K562 (cell line): ENCODE results near the gene UGT2B11. TPM values are rescaled to one million over a fixed set of nuclear protein-coding genes. Genes with fewer than 3 reads are reported as not detected.

Source experiments
- CBFB ChIP-seq: sonication (generic); formaldehyde crosslinking; IDR thresholded peaks from 2 replicates; pipeline ENCODE4 v1.4.0; 2020; ENCODE audit warnings: mild to moderate bottlenecking, missing genetic modification reagents
- CEBPB ChIP-seq: fragments of 450-650 bp; IDR thresholded peaks from 2 replicates; pipeline ENCODE4 v1.6.1; 2016; ENCODE audit warnings: missing genetic modification characterization, missing compliant biosample characterization
- CREB5 ChIP-seq: fragments of 250-450 bp; sonication (Bioruptor Pico); IDR thresholded peaks from 2 replicates; pipeline ENCODE4 v1.5.0; 2020; ENCODE audit warnings: mild to moderate bottlenecking
- ESRRA ChIP-seq: fragments of 450-650 bp; IDR thresholded peaks from 2 replicates; pipeline ENCODE4 v1.6.1; 2014; ENCODE audit warnings: low read depth, mild to moderate bottlenecking, moderate library complexity, borderline replicate concordance
- ID3 ChIP-seq, 2 experiments: fragments of 250-450 bp in 1 of 2; fragments of 450-650 bp in 1 of 2; sonication (Bioruptor Pico) in 1 of 2; IDR thresholded peaks; 2 replicates each; pipeline versions ENCODE4 v1.6.1 to v1.8.0; 2016 to 2021; ENCODE audit warnings: mild to moderate bottlenecking in 2 of 2, moderate library complexity in 2 of 2, missing compliant biosample characterization in 1 of 2, missing genetic modification characterization in 1 of 2
- NFIC ChIP-seq: fragments of 450-650 bp; IDR thresholded peaks from 2 replicates; pipeline ENCODE4 v1.6.1; 2017; ENCODE audit warnings: mild to moderate bottlenecking, inconsistent platforms
- PHF20 ChIP-seq: fragments of 450-650 bp; IDR thresholded peaks from 2 replicates; pipeline ENCODE4 v1.6.1; 2018; ENCODE audit not compliant: partially characterized antibody
- PTTG1 ChIP-seq: fragments of 450-650 bp; IDR thresholded peaks from 2 replicates; pipeline ENCODE4 v1.6.1; 2016; ENCODE audit warnings: low read depth, mild to moderate bottlenecking, missing genetic modification characterization, missing compliant biosample characterization
- RAD21 ChIP-seq, 2 experiments: fragments of 250-450 bp in 1 of 2; fragments of 450-650 bp in 1 of 2; sonication (Bioruptor Pico) in 1 of 2; formaldehyde crosslinking in 1 of 2; IDR thresholded peaks in 1 of 2; conservative IDR thresholded peaks in 1 of 2; 2 replicates each; pipeline versions ENCODE4 v1.4.0 to v1.8.0; 2020 to 2022; ENCODE audit warnings: mild to moderate bottlenecking in 2 of 2, moderate library complexity in 1 of 2
- TEAD1 ChIP-seq, 2 experiments: fragments of 450-650 bp in 1 of 2; sonication (generic) in 1 of 2; formaldehyde crosslinking; IDR thresholded peaks; 2 replicates each; pipeline versions ENCODE4 v1.4.0 to v1.8.0; 2020 to 2022; ENCODE audit warnings: mild to moderate bottlenecking in 2 of 2, missing genetic modification reagents in 1 of 2
- polyA plus RNA-seq, 8 experiments: library from polyadenylated mRNA; depleted of rRNA in 4 of 8; stranded (reverse) in 5 of 8; unstranded in 3 of 8; fragments of >200 nt; fragmentation: Nextera tagmentation in 2 of 8; fragmentation: Illumina TruSeq in 1 of 8; extraction: Ambion mirVana in 2 of 8; extraction: Trizol in 1 of 8; gene quantifications; 2 replicates each; pipeline versions ENCODE4 v1.2.1 to v1.2.3, GENCODE V29; 2011 to 2014; ENCODE audit warnings: inconsistent platforms in 1 of 8, missing spikeins in 1 of 8
- total RNA-seq, 7 experiments: library from RNA; depleted of rRNA in 6 of 7; stranded (reverse); fragments of >200 nt in 6 of 7; fragmentation: Illumina TruSeq in 2 of 7; extraction: Trizol in 2 of 7; gene quantifications; 2 replicates each; pipeline versions ENCODE4 v1.2.1 to v1.2.3, GENCODE V29; 2011 to 2021; ENCODE audit warnings: low replicate concordance in 1 of 7
- TF ChIP-seq, protein P1 (sequence below), 2 experiments: fragments of 450-650 bp; formaldehyde crosslinking in 1 of 2; IDR thresholded peaks; 2 replicates each; pipeline versions ENCODE4 v1.4.0 to v1.6.1; 2014 to 2020; ENCODE audit warnings: mild to moderate bottlenecking in 2 of 2, borderline replicate concordance in 1 of 2, low read depth in 1 of 2

Gene UGT2B11
- total and polyA plus RNA-seq, 9 of the 15 experiments (the other 6 are each of a cell fraction or from before 2014, with no cell fraction given), result 0.06 TPM; not detected in 8

DNA sequence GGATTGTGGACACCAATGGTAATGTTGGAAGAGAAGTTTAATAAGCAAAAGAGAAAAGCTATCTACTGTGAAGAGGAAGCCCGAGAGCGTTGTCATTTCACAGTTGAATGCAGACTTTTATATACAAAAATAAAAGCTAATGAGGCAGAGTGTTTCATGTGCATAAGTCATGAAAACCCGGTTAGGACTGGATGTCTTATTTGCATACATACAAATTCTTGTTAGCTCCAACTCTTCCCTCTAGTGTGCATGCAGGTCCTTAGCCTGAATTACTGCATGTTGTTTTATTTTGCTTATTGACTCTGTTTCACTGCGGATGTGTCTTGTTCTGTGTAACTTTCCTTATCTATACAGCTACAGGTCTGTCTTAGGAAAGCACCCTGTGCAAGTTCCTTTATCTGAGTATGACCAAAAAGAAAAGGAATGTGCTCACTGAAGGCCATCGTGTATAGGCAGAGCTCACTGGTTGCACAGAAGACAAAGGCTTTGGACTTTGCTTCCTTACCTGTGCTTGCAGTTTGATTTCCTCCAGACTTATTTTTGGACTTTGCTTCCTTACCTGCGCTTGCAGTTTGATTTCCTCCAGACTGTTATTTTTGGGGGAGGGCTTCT, 25.1 kb upstream of the UGT2B11 start (continued):
- TF ChIP-seq, protein P1, sequence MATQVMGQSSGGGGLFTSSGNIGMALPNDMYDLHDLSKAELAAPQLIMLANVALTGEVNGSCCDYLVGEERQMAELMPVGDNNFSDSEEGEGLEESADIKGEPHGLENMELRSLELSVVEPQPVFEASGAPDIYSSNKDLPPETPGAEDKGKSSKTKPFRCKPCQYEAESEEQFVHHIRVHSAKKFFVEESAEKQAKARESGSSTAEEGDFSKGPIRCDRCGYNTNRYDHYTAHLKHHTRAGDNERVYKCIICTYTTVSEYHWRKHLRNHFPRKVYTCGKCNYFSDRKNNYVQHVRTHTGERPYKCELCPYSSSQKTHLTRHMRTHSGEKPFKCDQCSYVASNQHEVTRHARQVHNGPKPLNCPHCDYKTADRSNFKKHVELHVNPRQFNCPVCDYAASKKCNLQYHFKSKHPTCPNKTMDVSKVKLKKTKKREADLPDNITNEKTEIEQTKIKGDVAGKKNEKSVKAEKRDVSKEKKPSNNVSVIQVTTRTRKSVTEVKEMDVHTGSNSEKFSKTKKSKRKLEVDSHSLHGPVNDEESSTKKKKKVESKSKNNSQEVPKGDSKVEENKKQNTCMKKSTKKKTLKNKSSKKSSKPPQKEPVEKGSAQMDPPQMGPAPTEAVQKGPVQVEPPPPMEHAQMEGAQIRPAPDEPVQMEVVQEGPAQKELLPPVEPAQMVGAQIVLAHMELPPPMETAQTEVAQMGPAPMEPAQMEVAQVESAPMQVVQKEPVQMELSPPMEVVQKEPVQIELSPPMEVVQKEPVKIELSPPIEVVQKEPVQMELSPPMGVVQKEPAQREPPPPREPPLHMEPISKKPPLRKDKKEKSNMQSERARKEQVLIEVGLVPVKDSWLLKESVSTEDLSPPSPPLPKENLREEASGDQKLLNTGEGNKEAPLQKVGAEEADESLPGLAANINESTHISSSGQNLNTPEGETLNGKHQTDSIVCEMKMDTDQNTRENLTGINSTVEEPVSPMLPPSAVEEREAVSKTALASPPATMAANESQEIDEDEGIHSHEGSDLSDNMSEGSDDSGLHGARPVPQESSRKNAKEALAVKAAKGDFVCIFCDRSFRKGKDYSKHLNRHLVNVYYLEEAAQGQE (IDR thresholded peaks at IDR 0.05; ENCODE audit: borderline replicate concordance), result peak; percentile 57
- TF ChIP-seq, protein P1 (CRISPR knock-in tag; IDR thresholded peaks at IDR 0.05; ENCODE audit: low read depth), result no peak
- TF ChIP-seq ESRRA, result no peak
- TF ChIP-seq CREB5 (CRISPR knock-in tag), result no peak
- TF ChIP-seq PTTG1, result no peak
- TF ChIP-seq CEBPB, result peak; percentile 32; the same call in 1 of the 2 replicates
- TF ChIP-seq NFIC, result peak; percentile 52
- TF ChIP-seq ID3 (CRISPR knock-in tag; IDR thresholded peaks at IDR 0.05), result no peak
- TF ChIP-seq ID3 (tag; IDR thresholded peaks at IDR 0.05), result peak; percentile 56; the same call in 1 of the 2 replicates
- peak; percentile 45 to 46 for TF ChIP-seq RAD21 (CRISPR knock-in tag; conservative IDR thresholded peaks at IDR 0.05 in 1 of 2, IDR thresholded peaks at IDR 0.05 in 1 of 2)
- no peak for TF ChIP-seq PHF20
- TF ChIP-seq TEAD1 (CRISPR knock-in tag; IDR thresholded peaks at IDR 0.05), result peak; percentile 61 to 95; a peak in 3 of 4 replicates
- TF ChIP-seq CBFB (CRISPR knock-in tag), result no peak
